GM19324 (cell line): ENCODE results near the gene KCNJ8.
"Not testable (repeated sequence)": the region's sequence is repeated elsewhere in the genome, so short reads cannot be mapped to it uniquely, and the experiment has no call there.

ENCODE experiments used
- ATAC-seq: cut with Tn5 transposase; IDR thresholded peaks from one replicate; pipeline ENCODE4 v1.9.1; 2021; ENCODE audit warnings: mild to moderate bottlenecking, moderate library complexity; ENCODE audit not compliant: unreplicated experiment, low FRiP score

The KCNJ8 gene

GRCh38 chr12:21788089-21788983 lies 13.8 kb upstream of the KCNJ8 start:
- ATAC-seq, result no peak

- ATAC-seq, result no peak
Observed at GRCh38 chr12:21786041-21786531, 11.6 kb upstream of the KCNJ8 start.

GRCh38 chr12:21782723-21783122 lies 8.2 kb upstream of the KCNJ8 start:
- ATAC-seq, result not testable (repeated sequence)

GRCh38 chr12:21780786-21781185 lies 6.3 kb upstream of the KCNJ8 start:
- ATAC-seq, result no peak

GRCh38 chr12:21776175-21776574 lies 1.7 kb upstream of the KCNJ8 start:
- ATAC-seq, result no peak

GRCh38 chr12:21775133-21775820 lies 771 bp upstream of the KCNJ8 start:
- no peak for ATAC-seq

- no peak for ATAC-seq
Observed at GRCh38 chr12:21773806-21774205, 700 bp downstream of the KCNJ8 start.

GRCh38 chr12:21773263-21773741 lies 1.2 kb downstream of the KCNJ8 start:
- no peak for ATAC-seq

GRCh38 chr12:21771311-21771710 lies 3.2 kb downstream of the KCNJ8 start:
- ATAC-seq, result no peak

- no peak for ATAC-seq
Observed at GRCh38 chr12:21769307-21769706, 5.2 kb downstream of the KCNJ8 start.

GRCh38 chr12:21766403-21766802 lies 8.1 kb downstream of the KCNJ8 start:
- ATAC-seq, result no peak

GRCh38 chr12:21764950-21765349 lies 9.6 kb downstream of the KCNJ8 start:
- no peak for ATAC-seq

GRCh38 chr12:21764065-21764464 lies 10.4 kb downstream of the KCNJ8 start:
- no peak for ATAC-seq

GRCh38 chr12:21763531-21763930 lies 11.0 kb downstream of the KCNJ8 start:
- ATAC-seq, result no peak

- no peak for ATAC-seq
Observed at GRCh38 chr12:21759737-21760136, 14.8 kb downstream of the KCNJ8 start.

- no peak for ATAC-seq
Observed at GRCh38 chr12:21757735-21758134, 16.8 kb downstream of the KCNJ8 start.

GRCh38 chr12:21756699-21757098 lies 17.8 kb downstream of the KCNJ8 start:
- ATAC-seq, result no peak

GRCh38 chr12:21751517-21751916 lies 23.0 kb downstream of the KCNJ8 start:
- no peak for ATAC-seq

- ATAC-seq, result no peak
Observed at GRCh38 chr12:21745258-21745657, 29.2 kb downstream of the KCNJ8 start.

GRCh38 chr12:21731144-21731543 lies 43.4 kb downstream of the KCNJ8 start:
- ATAC-seq, result no peak

- no peak for ATAC-seq
Observed at GRCh38 chr12:21725731-21726130, 48.8 kb downstream of the KCNJ8 start.
